ENCODE measurements around the gene LONP2. TPM values are rescaled to one million over a fixed set of nuclear protein-coding genes. Genes with fewer than 3 reads are reported as not detected.

LONP2 gene
- polyA plus RNA-seq, 2 of the 4 experiments (the other 2 are of a cell fraction) = 27.8 to 51.3 TPM

- Histone ChIP-seq H3K9me3 (no peaks in the 10 kb centered on the region), H3K4me1 (peaks cover 40% of the 10 kb centered on the region), H3K4me3 (no peak overlapping the region), H3K27ac (peak overlapping the region in 1 of 2 experiments; percentile 19; a peak in 1 of 6 replicates), H3K4me2 (peak overlapping the region; percentile 85)
- no peak for DNase-seq (ENCODE audit: low read depth in 1 of 2, low spot score in 1 of 2)
- 96% methylated on average over 4 of the region's 4 CpGs for WGBS (ENCODE audit: missing lambda C conversion rate)
- ChIA-PET CTCF (interaction anchor here (0.5 kb wide), 1 partner anchor 10 kb away, joined by 3 read pairs; no protein-coding TSS in a partner anchor), POLR2A (no interaction called here)
- TF ChIP-seq HOXA7 (CRISPR knock-in tag; IDR thresholded peaks at IDR 0.05) = no peak
- no peak for TF ChIP-seq E2F6 (IDR thresholded peaks at IDR 0.05; ENCODE audit: borderline replicate concordance, low read depth)
- ATAC-seq = no peak
- FAIRE-seq = no peak
These were observed 138.0 kb downstream of the LONP2 start for GRCh38 chr16:48382131-48382530.

GRCh38 chr16:48383009-48383876 lies 139.1 kb downstream of the LONP2 start:
- FAIRE-seq = no peak
- POLR2A ChIA-PET = interaction anchor here (1.4 to 4.0 kb wide), 2 partner anchors 17 to 117 kb away, joined by 5 to 55 read pairs; no protein-coding TSS in a partner anchor
- no peak for TF ChIP-seq TP53 (CRISPR knock-in tag; IDR thresholded peaks at IDR 0.05)
- peak in 1 of 2 experiments; percentile 24; a peak in 1 of 4 replicates for TF ChIP-seq CEBPB (IDR thresholded peaks at IDR 0.05)
- ATAC-seq = no peak
- no peaks in the 10 kb centered on the region for H3K9me3 ChIP-seq
- peak overlapping the region; percentile 85 for H3K4me2 ChIP-seq
- no peak for DNase-seq (ENCODE audit: low read depth in 1 of 2, low spot score in 1 of 2)
- peak overlapping the region; percentile 60 for H3K4me3 ChIP-seq
- CTCF ChIA-PET = interaction anchor here (1.3 to 1.4 kb wide), 2 partner anchors 15 to 159 kb away, joined by 3 to 5 read pairs; no protein-coding TSS in a partner anchor
- 15% methylated on average over 6 of the region's 6 CpGs for WGBS (ENCODE audit: missing lambda C conversion rate)
- H3K27ac ChIP-seq = peak overlapping the region; percentile 99
- peaks cover 36% of the 10 kb centered on the region for H3K4me1 ChIP-seq

- H3K27ac ChIP-seq = peak overlapping the region; percentile 99
- DNase-seq (ENCODE audit: low read depth in 1 of 2, low spot score in 1 of 2) (peak in 1 of 2 experiments; percentile 31), ATAC-seq (peak; percentile 26 to 50; a peak in 4 of 6 replicates), FAIRE-seq (no peak)
- peak; percentile 76 for TF ChIP-seq KDM1A (IDR thresholded peaks at IDR 0.05; ENCODE audit: low read depth)
- TF ChIP-seq ESRRA (IDR thresholded peaks at IDR 0.05; ENCODE audit: borderline replicate concordance, low read length) = peak; percentile 89
- no peak for TF ChIP-seq RNF2 (IDR thresholded peaks at IDR 0.05; ENCODE audit: borderline replicate concordance, low read depth)
- TF ChIP-seq HMGXB4 (CRISPR knock-in tag; IDR thresholded peaks at IDR 0.05; ENCODE audit: borderline replicate concordance) = no peak
- peak overlapping the region; percentile 60 for H3K4me3 ChIP-seq
- H3K9me3 ChIP-seq = no peaks in the 10 kb centered on the region
- CTCF ChIA-PET = interaction anchor here (0.7 to 1.4 kb wide), 4 partner anchors 15 to 158 kb away, joined by 3 to 5 read pairs (median 4); no protein-coding TSS in a partner anchor
- H3K4me1 ChIP-seq = peaks cover 28% of the 10 kb centered on the region
- POLR2A ChIA-PET = interaction anchor here (1.0 to 4.0 kb wide), 7 partner anchors 12 to 116 kb away, joined by 5 to 55 read pairs (median 6); no protein-coding TSS in a partner anchor
- H3K4me2 ChIP-seq = peak overlapping the region; percentile 85
- 4% methylated on average over 15 of the region's 15 CpGs for WGBS (ENCODE audit: missing lambda C conversion rate)
These were observed 139.9 kb downstream of the LONP2 start for GRCh38 chr16:48383877-48384519.

GRCh38 chr16:48384520-48385252 lies 140.6 kb downstream of the LONP2 start:
- peak overlapping the region; percentile 85 for H3K4me2 ChIP-seq
- DNase-seq (ENCODE audit: low read depth in 1 of 2, low spot score in 1 of 2) (peak; percentile 64 to 71), ATAC-seq (peak; percentile 80 to 84), FAIRE-seq (no peak)
- H3K27ac ChIP-seq = peak overlapping the region; percentile 99
- ChIA-PET POLR2A (interaction anchor here (0.8 to 4.0 kb wide), 14 partner anchors 8 to 239 kb away, joined by 3 to 55 read pairs (median 5); no protein-coding TSS in a partner anchor), CTCF (interaction anchor here (0.7 to 1.4 kb wide), 5 partner anchors 15 to 239 kb away, joined by 3 to 5 read pairs (median 4); no protein-coding TSS in a partner anchor)
- peaks cover 21% of the 10 kb centered on the region for H3K4me1 ChIP-seq
- no peaks in the 10 kb centered on the region for H3K9me3 ChIP-seq
- H3K4me3 ChIP-seq = peak overlapping the region; percentile 60
- WGBS (ENCODE audit: missing lambda C conversion rate) = 3% methylated on average over 16 of the region's 103 CpGs
- TF ChIP-seq MYC (IDR thresholded peaks at IDR 0.05; ENCODE audit: borderline replicate concordance, low read length) (0 out of 2 replicates have a peak, but pooled peaks have one; percentile 28), MAX (IDR thresholded peaks at IDR 0.05) (peak; percentile 16; the same call in 1 of the 2 replicates), KDM5A (IDR thresholded peaks at IDR 0.05) (peak; percentile 42; the same call in 1 of the 2 replicates), BCL3 (IDR thresholded peaks at IDR 0.05) (peak; percentile 9; the same call in 1 of the 3 replicates), HMGXB4 (CRISPR knock-in tag; IDR thresholded peaks at IDR 0.05; ENCODE audit: borderline replicate concordance) (no peak), ELK1 (IDR thresholded peaks at IDR 0.05; ENCODE audit: low read depth, low read length) (no peak), HOXA7 (CRISPR knock-in tag; IDR thresholded peaks at IDR 0.05) (no peak), POLR2A (IDR thresholded peaks at IDR 0.05; ENCODE audit: low read length) (peak; percentile 30; the same call in 1 of the 2 replicates), TP53 (CRISPR knock-in tag; IDR thresholded peaks at IDR 0.05) (0 out of 2 replicates have a peak, but pooled peaks have one; percentile 49), CHD2 (IDR thresholded peaks at IDR 0.05; ENCODE audit: low read length, partially characterized antibody) (no peak)
